ENCODE data around the gene ADPRM. TPM values are rescaled to one million over a fixed set of nuclear protein-coding genes. Genes with fewer than 3 reads are reported as not detected.
A peak's percentile ranks its signal among the peaks of the same experiment; 100 is the strongest.

The ADPRM gene, protein sequence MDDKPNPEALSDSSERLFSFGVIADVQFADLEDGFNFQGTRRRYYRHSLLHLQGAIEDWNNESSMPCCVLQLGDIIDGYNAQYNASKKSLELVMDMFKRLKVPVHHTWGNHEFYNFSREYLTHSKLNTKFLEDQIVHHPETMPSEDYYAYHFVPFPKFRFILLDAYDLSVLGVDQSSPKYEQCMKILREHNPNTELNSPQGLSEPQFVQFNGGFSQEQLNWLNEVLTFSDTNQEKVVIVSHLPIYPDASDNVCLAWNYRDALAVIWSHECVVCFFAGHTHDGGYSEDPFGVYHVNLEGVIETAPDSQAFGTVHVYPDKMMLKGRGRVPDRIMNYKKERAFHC
- total RNA-seq: 10 to 100 TPM in 1 of 2 donors, 1 to 10 TPM in 1; 6.9 to 13.6 TPM

DNA sequence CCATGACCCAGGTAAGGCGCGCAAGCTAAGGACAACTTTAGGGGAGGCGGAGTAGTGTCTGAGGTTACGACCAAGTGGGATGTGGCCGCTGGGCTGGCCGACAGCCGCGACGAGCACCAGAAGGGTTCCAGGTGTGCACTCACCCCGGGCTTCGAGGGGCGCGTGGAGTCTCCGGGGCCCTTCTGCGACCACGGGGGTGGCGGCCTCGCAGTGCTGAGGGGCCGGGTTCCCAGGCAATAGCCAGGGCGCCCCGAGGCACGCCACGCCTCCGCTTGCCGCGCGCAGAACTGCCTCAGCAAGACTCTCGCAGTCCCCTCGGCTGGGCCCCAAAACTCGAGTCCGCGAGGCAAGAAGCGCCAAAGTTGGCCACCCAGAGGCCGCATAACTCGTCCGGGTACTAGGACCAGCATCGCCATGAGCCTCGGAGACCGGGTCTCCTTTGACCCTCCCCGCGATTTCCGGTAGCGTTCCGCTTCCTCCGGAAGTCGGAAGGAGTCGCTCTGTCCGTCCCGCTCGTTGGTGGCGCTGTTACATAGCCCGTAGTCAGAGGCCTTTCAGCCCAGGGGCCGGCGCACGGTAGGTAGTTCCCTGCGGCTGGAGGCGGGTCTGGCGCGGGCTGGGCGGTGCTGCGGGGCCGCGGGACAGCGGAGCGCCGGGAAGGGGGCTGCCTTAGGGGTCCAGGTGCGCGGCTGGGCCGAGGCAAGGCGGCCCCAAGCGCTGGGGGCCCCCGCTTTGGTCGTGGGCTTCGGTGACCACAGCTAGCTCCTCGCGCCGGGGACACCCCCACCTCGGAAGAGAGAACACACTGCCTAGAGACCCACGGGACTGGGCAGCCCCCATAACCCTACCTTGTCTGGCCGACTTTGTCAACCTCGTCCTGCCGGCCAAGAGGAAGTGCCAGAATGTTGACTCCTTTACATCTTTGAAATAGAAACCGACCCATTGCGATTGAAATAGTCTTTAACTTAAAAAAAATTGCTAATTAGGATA lies at the start of gene ADPRM, which contains the start of gene SCO1:
ADPRM (plus strand) TSS at position 503 of the 990 bp plus-strand sequence. CDS start 7,333 bp downstream, outside the sequence.
SCO1 (minus strand) TSS at position 442 of the 990 bp plus-strand sequence; CDS start at position 416, 26 bp downstream.
- peak; percentile 86 for DNase-seq (ENCODE audit: low spot score)
- peak within 1 kb of the TSS; percentile 80 for H3K4me3 ChIP-seq

DNA sequence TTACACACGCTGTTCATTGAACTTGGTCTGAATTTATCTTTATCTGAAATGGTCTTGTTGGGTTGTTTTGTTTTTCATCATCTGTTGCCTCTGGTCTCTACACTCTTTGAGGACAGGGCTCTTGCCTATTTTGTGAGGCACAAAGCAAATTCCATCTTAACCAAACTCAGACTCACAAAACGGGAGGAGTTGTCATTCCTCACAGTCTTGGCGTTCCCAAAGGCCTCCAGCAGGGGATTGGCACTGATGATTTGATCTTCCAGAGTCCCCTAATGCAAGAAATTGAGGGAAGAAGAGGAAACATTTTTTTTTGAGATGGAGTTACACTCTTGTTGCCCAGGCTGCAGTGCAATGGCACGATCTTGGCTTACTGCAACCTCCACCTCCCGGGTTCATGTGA lies 49.0 kb upstream of the ADPRM start:
- Histone ChIP-seq H3K27me3 (replicated peaks; ENCODE audit: insufficient read depth) (no peaks in the 10 kb centered on the region), H3K4me1 (ENCODE audit: control insufficient read depth in 1 of 2, low read depth in 2 of 2) (peaks cover 0 to 3% of the 10 kb centered on the region in 2 donors), H3K4me3 (no peak overlapping the region), H3K36me3 (no peaks in the 10 kb centered on the region), H3K27ac (no peak overlapping the region), H3K9me3 (no peaks in the 10 kb centered on the region)
- TF ChIP-seq, protein P1, sequence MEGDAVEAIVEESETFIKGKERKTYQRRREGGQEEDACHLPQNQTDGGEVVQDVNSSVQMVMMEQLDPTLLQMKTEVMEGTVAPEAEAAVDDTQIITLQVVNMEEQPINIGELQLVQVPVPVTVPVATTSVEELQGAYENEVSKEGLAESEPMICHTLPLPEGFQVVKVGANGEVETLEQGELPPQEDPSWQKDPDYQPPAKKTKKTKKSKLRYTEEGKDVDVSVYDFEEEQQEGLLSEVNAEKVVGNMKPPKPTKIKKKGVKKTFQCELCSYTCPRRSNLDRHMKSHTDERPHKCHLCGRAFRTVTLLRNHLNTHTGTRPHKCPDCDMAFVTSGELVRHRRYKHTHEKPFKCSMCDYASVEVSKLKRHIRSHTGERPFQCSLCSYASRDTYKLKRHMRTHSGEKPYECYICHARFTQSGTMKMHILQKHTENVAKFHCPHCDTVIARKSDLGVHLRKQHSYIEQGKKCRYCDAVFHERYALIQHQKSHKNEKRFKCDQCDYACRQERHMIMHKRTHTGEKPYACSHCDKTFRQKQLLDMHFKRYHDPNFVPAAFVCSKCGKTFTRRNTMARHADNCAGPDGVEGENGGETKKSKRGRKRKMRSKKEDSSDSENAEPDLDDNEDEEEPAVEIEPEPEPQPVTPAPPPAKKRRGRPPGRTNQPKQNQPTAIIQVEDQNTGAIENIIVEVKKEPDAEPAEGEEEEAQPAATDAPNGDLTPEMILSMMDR (IDR thresholded peaks at IDR 0.05): no peak
- DNase-seq (ENCODE audit: low spot score) (no peak), ATAC-seq (ENCODE audit: insufficient number of reproducible peaks, low FRiP score, low read depth) (no peak)

More for the DNA sequence above, at the start of gene ADPRM, which contains the start of gene SCO1:
- no peaks in the 10 kb centered on the region for H3K27me3 ChIP-seq (replicated peaks; ENCODE audit: insufficient read depth)
- H3K4me1 ChIP-seq (ENCODE audit: control insufficient read depth in 1 of 2, low read depth in 2 of 2): peaks cover 20 to 24% of the 10 kb centered on the region in 2 donors
- peak; percentile 90 for ATAC-seq (ENCODE audit: insufficient number of reproducible peaks, low FRiP score, low read depth)
- H3K27ac ChIP-seq: peak within 1 kb of the TSS; percentile 91 to 94
- H3K36me3 ChIP-seq: peaks cover under 1% of the 10 kb centered on the region
- TF ChIP-seq, protein P1 (IDR thresholded peaks at IDR 0.05): peak; percentile 33
- H3K9me3 ChIP-seq: no peaks in the 10 kb centered on the region

DNA sequence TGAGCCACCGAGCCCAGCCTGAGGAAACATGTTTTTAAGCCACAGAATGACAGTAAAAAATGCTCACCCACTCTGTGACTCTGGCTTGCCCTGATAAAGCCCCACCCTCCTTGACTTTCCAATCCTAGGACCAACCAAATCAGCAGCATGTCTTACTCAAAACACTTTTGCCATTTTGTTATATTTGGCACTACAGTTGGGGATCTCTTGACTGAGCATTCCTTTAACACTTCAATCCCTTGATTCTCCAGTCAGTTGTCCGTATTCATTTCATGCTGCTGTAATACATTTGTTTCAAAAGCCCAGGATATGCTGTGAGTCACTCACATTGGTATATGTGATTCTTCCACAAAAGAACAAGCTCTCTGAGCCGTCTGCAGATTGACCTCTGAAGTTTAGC lies 48.4 kb upstream of the ADPRM start:
- H3K4me1 ChIP-seq (ENCODE audit: control insufficient read depth in 1 of 2, low read depth in 2 of 2): peaks cover 0 to 3% of the 10 kb centered on the region in 2 donors
- ATAC-seq (ENCODE audit: insufficient number of reproducible peaks, low FRiP score, low read depth): no peak
- no peaks in the 10 kb centered on the region for H3K9me3 ChIP-seq
- DNase-seq (ENCODE audit: low spot score): no peak
- no peak overlapping the region for H3K27ac ChIP-seq
- H3K4me3 ChIP-seq: no peak overlapping the region
- TF ChIP-seq, protein P1 (IDR thresholded peaks at IDR 0.05): no peak
- H3K36me3 ChIP-seq: no peaks in the 10 kb centered on the region
- no peaks in the 10 kb centered on the region for H3K27me3 ChIP-seq (replicated peaks; ENCODE audit: insufficient read depth)

DNA sequence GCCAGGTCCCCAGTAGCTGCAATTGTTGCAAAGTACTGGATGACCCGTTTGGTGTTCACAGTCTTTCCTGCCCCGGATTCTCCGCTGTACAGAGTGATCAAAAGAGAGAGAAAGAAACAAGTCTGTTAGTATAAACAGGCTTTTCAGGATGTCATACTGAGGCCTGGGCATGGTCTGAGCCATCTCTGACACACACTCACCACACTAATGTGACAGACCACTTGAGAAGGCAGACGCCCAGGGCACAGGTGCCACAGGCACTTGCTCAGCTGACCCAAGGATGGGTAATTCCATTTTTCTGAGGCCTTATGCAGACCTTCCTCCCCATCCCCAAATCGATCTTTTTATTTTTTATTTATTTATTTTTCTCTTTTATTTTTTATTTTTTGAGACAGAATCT lies 47.8 kb upstream of the ADPRM start:
- H3K4me3 ChIP-seq: no peak overlapping the region
- H3K4me1 ChIP-seq (ENCODE audit: control insufficient read depth in 1 of 2, low read depth in 2 of 2): peaks cover 0 to 3% of the 10 kb centered on the region in 2 donors
- TF ChIP-seq, protein P1 (IDR thresholded peaks at IDR 0.05): no peak
- H3K9me3 ChIP-seq: no peaks in the 10 kb centered on the region
- H3K36me3 ChIP-seq: no peaks in the 10 kb centered on the region
- no peak overlapping the region for H3K27ac ChIP-seq
- H3K27me3 ChIP-seq (replicated peaks; ENCODE audit: insufficient read depth): no peaks in the 10 kb centered on the region
- DNase-seq (ENCODE audit: low spot score) (no peak), ATAC-seq (ENCODE audit: insufficient number of reproducible peaks, low FRiP score, low read depth) (no peak)

DNA sequence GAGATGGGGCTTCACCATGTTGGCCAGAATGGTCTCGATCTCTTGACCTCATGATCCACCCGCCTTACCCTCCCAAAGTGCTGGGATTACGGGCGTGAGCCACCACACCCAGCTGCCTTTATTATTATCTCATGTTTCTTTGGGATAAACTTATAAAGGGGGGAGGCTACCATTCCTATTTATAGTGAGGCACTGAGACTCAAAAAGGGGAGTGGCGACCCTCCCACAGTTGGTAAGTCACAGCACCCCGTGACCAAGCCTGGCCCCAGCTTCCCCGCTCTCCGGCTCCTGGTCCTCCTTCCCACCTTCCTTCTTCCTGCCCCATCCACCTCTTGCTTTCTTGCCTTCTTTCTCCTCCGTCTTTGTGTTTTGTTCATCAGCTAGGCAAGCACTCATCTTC lies 45.5 kb upstream of the ADPRM start:
- ATAC-seq (ENCODE audit: insufficient number of reproducible peaks, low FRiP score, low read depth): no peak
- Histone ChIP-seq H3K4me1 (ENCODE audit: control insufficient read depth in 1 of 2, low read depth in 2 of 2) (no peaks in the 10 kb centered on the region), H3K27me3 (replicated peaks; ENCODE audit: insufficient read depth) (no peaks in the 10 kb centered on the region), H3K9me3 (no peaks in the 10 kb centered on the region), H3K27ac (no peak overlapping the region), H3K36me3 (peaks cover 2% of the 10 kb centered on the region), H3K4me3 (no peak overlapping the region)
- DNase-seq (ENCODE audit: low spot score): no peak
- TF ChIP-seq, protein P1 (IDR thresholded peaks at IDR 0.05): no peak

Measured in thoracic aorta (tissue), 2 donors.